Stimulated activated naive CD8-positive, alpha-beta T cell treated with anti-CD3 and anti-CD28 coated beads, Interleukin-15, Interleukin-2, amounts not matched to agents 100 ng/mL and 50 ng/mL, for 24 hours (primary cell): ENCODE results near the gene AMER2.

Experiments used
- H3K27ac Mint-ChIP-seq: one replicate; pipeline ENCODE4 v1.8.0; 2021; ENCODE audit warnings: mild to moderate bottlenecking, mixed read lengths
- H3K27me3 Mint-ChIP-seq: one replicate; pipeline ENCODE4 v1.8.0; 2021; ENCODE audit warnings: mixed read lengths
- H3K36me3 Mint-ChIP-seq: one replicate; pipeline ENCODE4 v1.8.0; 2021; ENCODE audit warnings: low read depth, mixed read lengths
- H3K4me1 Mint-ChIP-seq: one replicate; pipeline ENCODE4 v1.8.0; 2021; ENCODE audit warnings: low read depth, mixed read lengths
- H3K4me3 Mint-ChIP-seq: one replicate; pipeline ENCODE4 v1.8.0; 2021; ENCODE audit warnings: mild to moderate bottlenecking, mixed read lengths
- H3K9me3 Mint-ChIP-seq: one replicate; pipeline ENCODE4 v1.8.0; 2021; ENCODE audit warnings: mixed read lengths

AMER2 gene

DNA sequence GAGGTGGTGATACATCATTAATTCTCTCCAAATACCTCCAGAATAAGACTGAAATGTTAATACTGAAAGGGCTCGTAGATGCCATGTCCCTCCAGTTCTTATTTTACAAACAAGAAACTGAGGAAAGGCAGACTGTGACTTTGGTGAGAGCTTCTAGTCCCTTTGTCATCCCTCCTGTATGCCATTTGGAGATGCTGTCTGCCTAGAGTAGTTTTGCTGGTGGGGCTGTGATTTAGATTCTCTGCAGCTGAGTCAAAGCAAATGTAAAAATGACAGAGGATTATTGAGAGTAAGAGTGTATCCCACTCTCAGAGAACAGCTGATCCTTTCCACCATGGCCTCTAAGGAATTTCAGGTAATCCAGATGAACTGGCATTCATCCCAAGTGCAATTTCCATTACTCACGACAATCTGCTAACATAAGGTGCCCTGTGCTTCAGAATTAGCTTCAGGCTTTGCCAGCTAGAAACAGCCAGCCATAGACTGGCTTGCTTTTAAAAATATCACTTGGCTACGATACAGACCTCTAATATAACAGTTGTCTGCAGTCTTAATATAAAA is 59.3 kb downstream of the AMER2 start:
- Mint-ChIP-seq H3K27me3 (peaks cover 19% of the 10 kb centered on the region), H3K27ac (no peak overlapping the region), H3K4me3 (no peak overlapping the region), H3K9me3 (no peaks in the 10 kb centered on the region), H3K36me3 (no peaks in the 10 kb centered on the region), H3K4me1 (no peaks in the 10 kb centered on the region)
